Progenitor cell of endocrine pancreas (in vitro differentiated cells): ENCODE data around the gene PDE3A. TPM values are rescaled to one million over a fixed set of nuclear protein-coding genes. Genes with fewer than 3 reads are reported as not detected.

ENCODE experiments used
- DNase-seq: peaks from one replicate; pipeline ENCODE4 v3.0.0; 2021; ENCODE audit warnings: low spot score; ENCODE audit not compliant: unreplicated experiment
- H3K27ac Mint-ChIP-seq: 2 replicates; pipeline ENCODE4 v1.8.0; 2021; ENCODE audit warnings: mild to moderate bottlenecking, moderate library complexity, mixed read lengths
- H3K27me3 Mint-ChIP-seq: 2 replicates; pipeline ENCODE4 v1.8.0; 2021; ENCODE audit warnings: mixed read lengths
- H3K36me3 Mint-ChIP-seq: 2 replicates; pipeline ENCODE4 v1.8.0; 2022; ENCODE audit warnings: mixed read lengths; ENCODE audit not compliant: insufficient read depth
- H3K4me1 Mint-ChIP-seq: 2 replicates; pipeline ENCODE4 v1.8.0; 2021; ENCODE audit warnings: low read depth, mixed read lengths
- H3K4me3 Mint-ChIP-seq: 2 replicates; pipeline ENCODE4 v1.8.0; 2021; ENCODE audit warnings: low read depth, mild to moderate bottlenecking, moderate library complexity, mixed read lengths
- H3K9me3 Mint-ChIP-seq: 2 replicates; pipeline ENCODE4 v1.8.0; 2021; ENCODE audit warnings: low read depth, mixed read lengths
- CTCF ChIP-seq: fragments of 200-600 bp; sonication (generic); IDR thresholded peaks from one replicate; pipeline ENCODE4 v1.5.0; 2021; ENCODE audit warnings: antibody characterized with exemption, mild to moderate bottlenecking; ENCODE audit not compliant: unreplicated experiment
- total RNA-seq: library from RNA; stranded (reverse); gene quantifications from 2 replicates; pipeline ENCODE4 v1.2.1, GENCODE V29; 2021

Gene PDE3A
- total RNA-seq, 1 donor from 2014 or later = 121 TPM

DNA sequence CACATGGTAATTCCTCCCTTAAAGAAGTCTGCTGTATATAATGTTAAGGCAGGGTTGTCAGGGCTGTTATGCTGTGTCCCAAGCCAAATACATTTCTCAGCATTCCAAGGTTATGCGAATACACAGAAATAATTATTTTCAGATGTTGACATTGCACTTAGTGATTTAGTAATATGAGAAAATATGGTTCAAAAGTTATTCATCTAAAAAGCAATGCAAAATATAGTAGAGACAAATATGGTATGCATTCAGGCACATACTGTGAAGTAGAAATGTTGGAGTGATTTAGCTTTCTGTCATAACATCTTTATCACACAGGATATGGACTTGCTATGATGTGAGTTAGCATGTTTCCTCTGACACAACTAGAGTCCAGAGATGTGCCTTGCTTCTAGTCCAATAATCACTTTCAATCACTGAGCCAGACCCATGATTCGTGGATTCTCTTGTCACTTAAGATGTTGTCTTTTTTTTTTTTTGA lies 70.0 kb downstream of the PDE3A start:
- no peaks in the 10 kb centered on the region for H3K9me3 Mint-ChIP-seq
- TF ChIP-seq CTCF = no peak
- peaks cover 6% of the 10 kb centered on the region for H3K36me3 Mint-ChIP-seq
- no peak for DNase-seq
- peaks cover 42% of the 10 kb centered on the region for H3K4me1 Mint-ChIP-seq
- no peak overlapping the region for H3K27ac Mint-ChIP-seq
- H3K27me3 Mint-ChIP-seq = no peaks in the 10 kb centered on the region
- no peak overlapping the region for H3K4me3 Mint-ChIP-seq

- Mint-ChIP-seq H3K4me1 (peaks cover 40% of the 10 kb centered on the region), H3K27ac (no peak overlapping the region), H3K9me3 (no peaks in the 10 kb centered on the region), H3K27me3 (no peaks in the 10 kb centered on the region), H3K4me3 (no peak overlapping the region), H3K36me3 (peaks cover 6% of the 10 kb centered on the region)
- no peak for TF ChIP-seq CTCF
- DNase-seq = no peak
Observed at GRCh38 chr12:20439626-20440025, 71.3 kb downstream of the PDE3A start.

DNA sequence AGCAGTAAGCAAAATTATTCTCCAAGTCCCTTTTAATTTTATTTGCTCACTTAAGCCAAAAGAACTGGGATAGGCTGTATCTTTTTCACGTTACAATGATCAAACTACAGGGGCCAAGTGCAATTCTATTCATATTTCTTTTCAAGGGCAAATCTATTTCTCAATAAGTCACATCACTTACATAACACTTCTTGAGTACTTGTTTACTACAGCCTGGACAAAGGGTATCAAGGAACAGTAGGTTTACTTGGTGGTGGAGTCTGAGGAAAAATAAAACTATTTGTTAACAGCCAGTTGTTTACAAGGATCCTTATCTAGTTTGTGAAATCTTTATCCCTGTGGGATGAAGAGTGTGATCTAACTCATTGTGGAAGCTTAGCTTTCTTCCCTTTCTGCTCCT lies 72.1 kb downstream of the PDE3A start:
- Mint-ChIP-seq H3K27me3 (no peaks in the 10 kb centered on the region), H3K4me1 (peaks cover 34% of the 10 kb centered on the region), H3K27ac (no peak overlapping the region), H3K36me3 (peaks cover 6% of the 10 kb centered on the region), H3K9me3 (no peaks in the 10 kb centered on the region), H3K4me3 (no peak overlapping the region)
- TF ChIP-seq CTCF = no peak
- DNase-seq = no peak

DNA sequence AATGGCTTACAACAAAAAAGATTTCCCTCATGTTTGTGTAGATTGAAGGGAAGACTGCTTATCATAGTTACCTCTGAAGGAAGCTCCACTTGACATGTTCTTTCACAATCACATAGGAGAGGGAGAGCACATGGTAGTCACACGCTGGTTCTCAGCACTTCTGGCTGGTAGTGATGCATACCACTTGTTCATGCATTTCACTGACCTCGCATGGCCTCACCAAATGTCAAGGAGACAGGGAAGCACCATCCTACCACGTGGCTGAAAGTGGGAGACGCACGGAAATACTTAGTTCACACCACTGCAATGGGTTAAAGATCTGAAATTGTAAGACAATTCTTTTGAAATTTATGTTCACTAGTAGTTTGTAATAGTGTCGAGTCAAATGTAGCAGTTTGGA lies 74.0 kb downstream of the PDE3A start:
- Mint-ChIP-seq H3K9me3 (no peaks in the 10 kb centered on the region), H3K36me3 (peaks cover 18% of the 10 kb centered on the region), H3K4me3 (no peak overlapping the region), H3K27ac (no peak overlapping the region), H3K4me1 (peaks cover 24% of the 10 kb centered on the region), H3K27me3 (no peaks in the 10 kb centered on the region)
- DNase-seq = no peak
- TF ChIP-seq CTCF = no peak

GRCh38 chr12:20443255-20443654 lies 74.9 kb downstream of the PDE3A start:
- no peak for DNase-seq
- no peak for TF ChIP-seq CTCF
- H3K4me3 Mint-ChIP-seq = no peak overlapping the region
- peaks cover 21% of the 10 kb centered on the region for H3K36me3 Mint-ChIP-seq
- no peak overlapping the region for H3K27ac Mint-ChIP-seq
- no peaks in the 10 kb centered on the region for H3K27me3 Mint-ChIP-seq
- H3K4me1 Mint-ChIP-seq = peaks cover 23% of the 10 kb centered on the region
- peaks cover 3% of the 10 kb centered on the region for H3K9me3 Mint-ChIP-seq
